Natural killer cell (primary cell): ENCODE measurements around the gene CCDC150. TPM values are rescaled to one million over a fixed set of nuclear protein-coding genes. Genes with fewer than 3 reads are reported as not detected.

Experiments
- ATAC-seq, 3 donors: fragments of 150-1000 bp in 2 of 3; fragments of 200-7000 bp in 1 of 3; cut with Tn5 transposase; 1 replicate in 1 of 3; 2 replicates in 2 of 3; pipeline ENCODE4 v1.10.0; 2021; ENCODE audit warnings: mild to moderate bottlenecking in 2 of 3, moderate library complexity in 2 of 3
- DNase-seq, 2 donors: peaks; one replicate each; pipeline versions ENCODE4 v3.0.0 to v3.0.0-alpha.2; 2013 to 2021; ENCODE audit warnings: mixed read lengths in 1 of 2
- H3K27ac ChIP-seq: one replicate; pipeline ENCODE4 v1.5.1; 2013; ENCODE audit warnings: mild to moderate bottlenecking, low read length
- H3K27me3 ChIP-seq: one replicate; pipeline ENCODE4 v1.6.1; 2013; ENCODE audit warnings: low read length; ENCODE audit not compliant: control insufficient read depth, insufficient read depth
- H3K36me3 ChIP-seq: one replicate; pipeline ENCODE4 v1.6.1; 2013; ENCODE audit warnings: low read length; ENCODE audit not compliant: control insufficient read depth, insufficient read depth
- H3K4me1 ChIP-seq: one replicate; pipeline ENCODE4 v1.6.1; 2013; ENCODE audit warnings: low read length; ENCODE audit not compliant: control insufficient read depth, insufficient read depth
- H3K4me3 ChIP-seq: one replicate; pipeline ENCODE4 v1.5.1; 2013; ENCODE audit warnings: low read length
- H3K9me3 ChIP-seq: one replicate; pipeline ENCODE4 v1.6.1; 2013; ENCODE audit warnings: low read length; ENCODE audit not compliant: control insufficient read depth, insufficient read depth
- H3K27ac Mint-ChIP-seq, 2 donors: one replicate each; pipeline ENCODE4 v1.8.0; 2022; ENCODE audit warnings: mild to moderate bottlenecking in 2 of 2, mixed read lengths in 2 of 2, moderate library complexity in 1 of 2
- H3K27me3 Mint-ChIP-seq, 2 donors: one replicate each; pipeline ENCODE4 v1.8.0; 2022; ENCODE audit warnings: low read depth in 2 of 2, mixed read lengths in 2 of 2
- H3K36me3 Mint-ChIP-seq: one replicate; pipeline ENCODE4 v1.8.0; 2022; ENCODE audit warnings: mixed read lengths
- H3K4me1 Mint-ChIP-seq, 2 donors: one replicate each; pipeline ENCODE4 v1.8.0; 2022; ENCODE audit warnings: mixed read lengths in 2 of 2
- H3K4me3 Mint-ChIP-seq: one replicate; pipeline ENCODE4 v1.8.0; 2022; ENCODE audit warnings: mild to moderate bottlenecking, moderate library complexity, mixed read lengths
- H3K9me3 Mint-ChIP-seq, 2 donors: one replicate each; pipeline ENCODE4 v1.8.0; 2022; ENCODE audit warnings: mixed read lengths in 2 of 2
- WGBS: methylation state at CpG from one replicate; pipeline ENCODE4 v1.1.7; 2013; ENCODE audit warnings: missing lambda C conversion rate; ENCODE audit not compliant: insufficient coverage; 5-methylcytosine and 5-hydroxymethylcytosine counted together
- intact Hi-C: fragments of 100-400 bp; cut with micrococcal nuclease; formaldehyde crosslinking; loops from one replicate; pipeline ENCODE4 v1.14.2; 2022
- total RNA-seq, 4 donors: library from RNA; stranded (reverse); fragments of 120-200 nt in 1 of 4; gene quantifications; one replicate each; pipeline versions ENCODE4 v1.2.3 to v1.2.4, GENCODE V29; 2013 to 2022
- TF ChIP-seq, protein P1 (sequence below): fragments of 200-600 bp; IDR thresholded peaks from one replicate; pipeline ENCODE4 v1.8.0; 2022; ENCODE audit warnings: antibody characterized with exemption

The CCDC150 gene
- total RNA-seq, 3 donors from 2014 or later (not counting 1 experiment from before 2014, with no cell fraction given) = 1.1 to 2.3 (median 1.3) TPM

GRCh38 chr2:196737046-196737445, 97.5 kb downstream of the CCDC150 start:
- DNase-seq (no peak), ATAC-seq (no peak)
- Histone ChIP-seq H3K27ac (no peak overlapping the region), H3K4me1 (no peaks in the 10 kb centered on the region), H3K4me3 (no peak overlapping the region), H3K9me3 (no peaks in the 10 kb centered on the region), H3K36me3 (no peaks in the 10 kb centered on the region), H3K27me3 (no peaks in the 10 kb centered on the region)
- intact Hi-C loops = no loop called here
- Mint-ChIP-seq H3K27ac (no peak overlapping the region), H3K9me3 (peaks cover 4% of the 10 kb centered on the region in 2 donors), H3K4me3 (no peak overlapping the region), H3K27me3 (no peaks in the 10 kb centered on the region), H3K4me1 (no peaks in the 10 kb centered on the region), H3K36me3 (peaks cover 8% of the 10 kb centered on the region)
- TF ChIP-seq, protein P1, sequence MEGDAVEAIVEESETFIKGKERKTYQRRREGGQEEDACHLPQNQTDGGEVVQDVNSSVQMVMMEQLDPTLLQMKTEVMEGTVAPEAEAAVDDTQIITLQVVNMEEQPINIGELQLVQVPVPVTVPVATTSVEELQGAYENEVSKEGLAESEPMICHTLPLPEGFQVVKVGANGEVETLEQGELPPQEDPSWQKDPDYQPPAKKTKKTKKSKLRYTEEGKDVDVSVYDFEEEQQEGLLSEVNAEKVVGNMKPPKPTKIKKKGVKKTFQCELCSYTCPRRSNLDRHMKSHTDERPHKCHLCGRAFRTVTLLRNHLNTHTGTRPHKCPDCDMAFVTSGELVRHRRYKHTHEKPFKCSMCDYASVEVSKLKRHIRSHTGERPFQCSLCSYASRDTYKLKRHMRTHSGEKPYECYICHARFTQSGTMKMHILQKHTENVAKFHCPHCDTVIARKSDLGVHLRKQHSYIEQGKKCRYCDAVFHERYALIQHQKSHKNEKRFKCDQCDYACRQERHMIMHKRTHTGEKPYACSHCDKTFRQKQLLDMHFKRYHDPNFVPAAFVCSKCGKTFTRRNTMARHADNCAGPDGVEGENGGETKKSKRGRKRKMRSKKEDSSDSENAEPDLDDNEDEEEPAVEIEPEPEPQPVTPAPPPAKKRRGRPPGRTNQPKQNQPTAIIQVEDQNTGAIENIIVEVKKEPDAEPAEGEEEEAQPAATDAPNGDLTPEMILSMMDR = no peak
- WGBS = no CpG with 5 or more reads among the region's 2 CpGs

- no peak overlapping the region for H3K4me3 Mint-ChIP-seq
- Histone ChIP-seq H3K4me1 (no peaks in the 10 kb centered on the region), H3K36me3 (no peaks in the 10 kb centered on the region), H3K27ac (no peak overlapping the region), H3K27me3 (no peaks in the 10 kb centered on the region), H3K9me3 (no peaks in the 10 kb centered on the region), H3K4me3 (no peak overlapping the region)
- ATAC-seq = no peak
- no peaks in the 10 kb centered on the region for H3K4me1 Mint-ChIP-seq
- 99% methylated on average over 5 of the region's 5 CpGs for WGBS
- peaks cover 8% of the 10 kb centered on the region for H3K36me3 Mint-ChIP-seq
- intact Hi-C loops = no loop called here
- no peak for DNase-seq
- peaks cover 4% of the 10 kb centered on the region in 2 donors for H3K9me3 Mint-ChIP-seq
- no peak overlapping the region for H3K27ac Mint-ChIP-seq
- H3K27me3 Mint-ChIP-seq = no peaks in the 10 kb centered on the region
- TF ChIP-seq, protein P1 = no peak
These were observed 99.5 kb downstream of the CCDC150 start for GRCh38 chr2:196739031-196739430.

DNA sequence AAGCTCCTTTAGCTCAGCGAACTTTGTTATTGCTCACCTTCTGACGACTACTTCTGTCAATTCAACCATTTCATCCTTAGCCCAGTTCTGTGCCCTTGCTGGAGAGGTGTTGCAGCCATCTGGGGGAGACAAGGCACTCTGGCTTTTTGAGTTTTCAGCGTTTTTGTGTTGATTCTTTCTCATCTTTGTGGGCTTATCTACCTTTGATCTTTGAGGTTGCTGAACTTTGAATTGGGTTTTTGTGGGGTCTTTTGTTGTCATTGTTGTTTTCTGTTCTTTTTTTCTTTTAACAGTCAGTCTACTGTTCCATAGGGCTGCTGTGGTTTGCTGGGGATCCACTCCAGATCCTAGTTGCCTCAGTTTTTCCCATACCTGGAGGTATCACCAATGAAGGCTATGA, 102.7 kb downstream of the CCDC150 start:
- Histone ChIP-seq H3K27me3 (no peaks in the 10 kb centered on the region), H3K27ac (no peak overlapping the region), H3K4me1 (no peaks in the 10 kb centered on the region), H3K9me3 (no peaks in the 10 kb centered on the region), H3K36me3 (no peaks in the 10 kb centered on the region), H3K4me3 (no peak overlapping the region)
- Mint-ChIP-seq H3K9me3 (peaks cover 4% of the 10 kb centered on the region in 2 donors), H3K4me1 (no peaks in the 10 kb centered on the region), H3K27me3 (no peaks in the 10 kb centered on the region), H3K4me3 (no peak overlapping the region), H3K36me3 (peaks cover 8% of the 10 kb centered on the region), H3K27ac (no peak overlapping the region)
- DNase-seq = no peak
- TF ChIP-seq, protein P1 = no peak
- intact Hi-C loops = no loop called here
- 70% methylated on average over 3 of the region's 3 CpGs for WGBS
- no peak for ATAC-seq

DNA sequence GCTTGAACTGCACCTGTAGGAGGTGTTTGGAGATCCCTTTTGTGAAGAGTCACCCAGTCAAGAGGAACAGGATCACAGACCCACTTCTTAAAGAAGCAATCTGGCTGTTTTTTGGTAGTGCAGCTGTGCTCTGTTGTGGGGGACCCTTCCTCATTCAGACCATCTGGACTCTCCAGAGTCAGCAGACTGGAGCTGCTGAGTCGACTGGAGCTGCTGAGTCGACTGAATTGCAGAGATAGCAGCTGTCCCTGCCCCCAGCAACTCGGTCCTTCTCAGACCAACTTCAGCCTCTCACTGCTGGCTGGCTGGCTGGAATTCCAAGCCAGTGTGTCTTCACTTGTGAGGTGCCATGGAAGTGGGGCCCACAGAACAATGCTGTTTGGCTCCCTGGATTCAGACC, 103.2 kb downstream of the CCDC150 start:
- Histone ChIP-seq H3K9me3 (no peaks in the 10 kb centered on the region), H3K27ac (no peak overlapping the region), H3K27me3 (no peaks in the 10 kb centered on the region), H3K4me3 (no peak overlapping the region), H3K36me3 (no peaks in the 10 kb centered on the region), H3K4me1 (no peaks in the 10 kb centered on the region)
- Mint-ChIP-seq H3K27ac (no peak overlapping the region), H3K4me3 (no peak overlapping the region), H3K9me3 (peaks cover 4% of the 10 kb centered on the region in 2 donors), H3K36me3 (peaks cover 8% of the 10 kb centered on the region), H3K4me1 (no peaks in the 10 kb centered on the region), H3K27me3 (no peaks in the 10 kb centered on the region)
- WGBS = 65% methylated on average over 3 of the region's 3 CpGs
- TF ChIP-seq, protein P1 = no peak
- intact Hi-C loops = no loop called here
- DNase-seq (no peak), ATAC-seq (no peak)
